RPMI7951 (cell line): ENCODE measurements around the gene KLHDC9. TPM values are rescaled to one million over a fixed set of nuclear protein-coding genes. Genes with fewer than 3 reads are reported as not detected.
A peak's percentile ranks its signal among the peaks of the same experiment; 100 is the strongest.

Source experiments
- DNase-seq: peaks from one replicate; pipeline ENCODE4 v3.0.0-alpha.2; 2012; ENCODE audit warnings: low read depth
- total RNA-seq: library from RNA; depleted of rRNA; stranded (reverse); fragments of >200 nt; shearing (Covaris generic); gene quantifications from 2 replicates; pipeline ENCODE4 v1.2.3, GENCODE V29; 2014

Gene KLHDC9
- total RNA-seq, 1 experiment from 2014 or later: not detected

DNA sequence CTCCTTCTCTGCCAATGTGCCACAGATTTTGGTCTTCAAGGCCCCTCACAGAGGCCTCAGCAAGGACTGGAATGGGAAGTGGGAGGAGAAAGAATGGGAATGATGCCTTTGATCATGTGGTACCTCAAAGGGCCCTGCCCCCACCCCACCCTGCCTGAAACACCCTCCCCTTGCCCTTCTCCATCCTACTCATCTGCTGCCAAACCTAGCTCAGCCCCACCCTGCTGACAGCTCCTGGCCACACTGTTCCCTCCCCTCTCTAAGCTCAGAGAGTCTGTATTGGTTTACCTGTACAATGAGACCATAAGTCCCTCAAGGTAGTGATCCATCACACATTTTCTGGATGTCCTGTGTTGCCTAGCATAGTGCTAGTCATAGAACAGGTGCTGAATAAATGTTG is 21.8 kb upstream of the KLHDC9 start:
- DNase-seq: no peak

DNA sequence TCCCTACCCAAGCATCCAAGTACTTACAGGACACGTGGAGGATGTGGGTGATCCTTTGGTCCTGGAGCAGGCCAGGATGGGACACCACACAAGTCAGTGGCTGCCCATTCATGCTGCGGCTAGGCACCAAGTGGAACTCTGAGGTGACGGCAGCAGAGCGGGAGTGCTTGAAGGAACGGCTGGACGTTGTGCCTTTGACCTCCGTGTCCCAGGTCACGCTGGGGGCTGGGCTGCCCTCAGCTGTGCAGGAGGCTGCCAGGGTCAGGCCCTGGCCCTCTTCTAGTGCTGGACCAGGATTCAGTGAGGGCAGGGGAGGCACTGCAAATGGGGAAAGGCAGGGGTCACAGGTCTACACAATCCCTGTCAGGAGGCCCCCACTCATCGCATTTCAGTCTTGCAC is 20.7 kb upstream of the KLHDC9 start:
- no peak for DNase-seq

DNA sequence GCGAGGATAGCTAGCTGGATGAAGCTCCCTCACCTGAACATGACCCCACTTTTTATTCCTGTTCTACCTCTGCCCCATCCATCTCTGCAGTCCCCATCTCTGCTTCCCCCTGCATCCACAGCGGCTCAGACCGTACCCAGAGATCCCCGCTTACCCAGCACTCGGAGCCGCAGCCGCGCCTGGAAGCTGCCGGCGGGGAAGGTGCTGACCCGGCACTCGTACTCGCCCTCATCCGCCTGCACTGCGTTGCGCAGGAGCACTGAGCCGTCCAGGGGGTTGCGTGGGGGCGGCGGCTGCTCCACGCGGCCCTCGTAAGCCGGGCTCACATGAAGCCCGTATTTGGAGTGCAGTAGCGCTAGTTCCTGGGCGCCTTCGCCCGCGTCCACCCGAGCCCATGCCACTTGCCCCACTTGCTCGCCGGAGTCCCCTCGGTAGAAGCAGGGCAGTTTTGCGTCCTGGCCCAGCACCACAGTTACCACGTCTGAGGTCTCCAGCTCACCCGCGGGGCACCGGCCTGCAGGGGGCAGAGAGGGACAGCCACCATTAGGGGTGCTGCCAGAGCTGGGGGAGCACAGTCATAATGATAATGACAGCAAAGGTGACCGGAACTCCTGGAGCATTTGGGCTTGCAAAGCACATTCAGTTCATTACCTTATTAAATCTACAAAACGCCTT is 18.6 kb upstream of the KLHDC9 start:
- no peak for DNase-seq

DNA sequence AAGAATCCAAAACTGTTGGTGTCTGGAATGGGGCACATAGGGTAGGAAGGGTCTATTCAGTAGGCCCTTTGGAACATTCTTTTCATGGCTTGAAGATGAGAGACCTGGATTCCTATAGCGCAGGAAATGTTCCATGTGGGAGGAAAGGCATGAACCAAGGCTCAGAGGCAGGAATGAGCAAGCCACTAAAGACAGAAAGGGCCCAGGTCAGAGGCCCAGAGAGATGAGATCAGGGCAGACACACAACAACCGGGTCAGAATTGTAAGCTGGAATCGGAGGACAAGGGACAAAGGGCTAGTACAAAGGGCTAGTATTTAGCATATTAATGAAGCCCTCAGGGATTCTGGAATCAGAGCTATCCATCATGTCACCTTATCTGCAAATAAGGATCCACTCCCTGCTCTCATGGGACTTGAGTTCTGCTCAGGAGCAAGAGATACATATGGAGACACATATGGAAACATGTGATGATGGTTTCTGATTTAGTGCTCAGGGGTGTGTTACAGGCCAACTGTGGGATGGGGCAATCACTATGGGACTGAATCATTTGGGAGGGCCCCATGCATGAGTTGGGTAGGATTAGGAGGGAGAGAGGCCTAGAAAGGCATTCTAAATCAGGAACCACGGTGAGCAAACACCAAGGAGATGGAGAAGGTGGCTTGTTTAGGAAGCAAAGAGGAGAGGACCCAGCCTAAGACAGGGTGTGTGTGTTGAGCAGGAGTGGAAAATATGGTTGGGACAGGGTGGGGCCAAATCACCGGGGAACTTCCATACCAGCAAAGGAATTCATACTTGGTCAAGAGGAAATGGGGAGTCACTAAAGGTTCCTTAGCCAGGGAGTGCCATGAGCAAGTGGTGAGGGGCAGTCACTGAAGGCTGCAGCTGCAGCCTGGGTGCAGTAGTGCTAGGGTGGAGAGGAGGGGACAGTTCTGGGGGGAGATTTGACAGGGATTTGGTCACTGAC is 17.4 kb upstream of the KLHDC9 start:
- no peak for DNase-seq

DNA sequence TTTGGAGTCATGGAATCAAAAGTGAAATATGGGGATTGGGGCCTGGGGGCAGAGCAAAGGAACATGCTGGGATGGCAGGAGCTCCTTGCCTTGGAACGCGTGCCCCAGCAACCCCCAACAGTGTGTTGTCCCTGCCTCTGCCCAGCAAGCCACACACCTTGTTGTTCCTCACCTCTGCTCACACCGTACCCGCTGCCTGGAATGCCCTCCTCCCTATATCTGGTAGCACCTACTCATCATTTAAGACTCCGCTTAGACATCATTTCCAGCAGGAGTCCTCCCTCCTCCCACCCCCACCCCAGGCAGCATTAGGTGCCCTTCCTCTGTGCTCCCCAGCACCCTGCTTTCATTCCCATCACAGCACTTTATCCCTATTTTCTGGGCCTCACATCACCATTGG is 16.6 kb upstream of the KLHDC9 start:
- no peak for DNase-seq

DNA sequence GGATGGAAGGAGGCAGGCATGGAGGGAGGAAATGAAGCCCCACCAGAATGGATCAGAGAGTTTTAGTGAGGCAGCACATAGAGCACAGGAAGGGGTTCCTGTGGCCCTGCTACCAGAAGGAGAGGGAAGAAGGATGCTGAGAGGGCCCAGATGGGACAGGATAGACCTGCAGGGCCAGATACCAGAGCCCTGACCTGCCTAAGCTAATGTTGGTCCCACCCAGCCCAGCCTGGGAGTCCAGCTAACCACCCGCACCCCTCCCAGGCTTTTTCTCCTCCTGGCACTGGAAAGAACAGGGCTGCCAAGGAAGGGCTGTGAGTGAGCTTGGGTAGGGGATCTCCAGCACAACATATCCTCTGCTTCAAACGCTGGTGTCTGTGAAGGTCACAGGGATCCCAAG is 15.7 kb upstream of the KLHDC9 start:
- DNase-seq: no peak

DNA sequence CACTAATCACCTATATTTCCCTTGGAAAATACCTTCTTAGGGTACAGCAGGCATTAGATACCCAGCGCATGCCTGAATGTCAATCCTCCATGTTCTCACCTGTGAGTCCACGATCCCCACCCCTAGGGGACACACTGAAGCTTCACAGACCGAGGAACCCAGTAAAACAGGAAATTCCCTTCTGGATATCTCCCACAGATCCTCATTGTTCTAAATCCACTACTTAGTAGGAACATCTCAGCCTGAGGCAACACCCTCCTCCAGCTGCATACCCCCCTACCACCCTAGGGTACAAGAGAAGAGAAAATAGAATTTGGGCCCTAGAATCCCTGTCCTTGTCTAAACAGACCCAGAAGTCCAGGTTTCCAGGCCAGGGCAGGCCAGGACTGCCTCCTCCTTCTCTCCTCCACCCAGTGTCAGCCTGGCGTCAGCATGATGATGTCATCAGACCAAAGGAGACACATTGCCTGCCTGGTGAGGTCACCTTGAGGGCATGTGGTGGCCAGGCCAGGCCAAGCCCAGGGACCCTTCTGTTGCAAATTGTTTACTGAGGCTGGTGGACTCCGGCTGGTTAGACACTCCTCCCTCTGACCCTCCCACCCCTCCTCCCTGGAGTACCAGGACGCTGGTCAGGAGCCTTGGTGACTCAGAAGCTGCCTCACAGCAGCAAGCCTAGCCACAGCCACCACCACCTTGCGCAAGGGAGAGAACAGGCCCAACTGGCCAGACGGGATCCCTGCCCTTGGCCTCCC is 15.0 kb upstream of the KLHDC9 start:
- DNase-seq: peak; percentile 92

DNA sequence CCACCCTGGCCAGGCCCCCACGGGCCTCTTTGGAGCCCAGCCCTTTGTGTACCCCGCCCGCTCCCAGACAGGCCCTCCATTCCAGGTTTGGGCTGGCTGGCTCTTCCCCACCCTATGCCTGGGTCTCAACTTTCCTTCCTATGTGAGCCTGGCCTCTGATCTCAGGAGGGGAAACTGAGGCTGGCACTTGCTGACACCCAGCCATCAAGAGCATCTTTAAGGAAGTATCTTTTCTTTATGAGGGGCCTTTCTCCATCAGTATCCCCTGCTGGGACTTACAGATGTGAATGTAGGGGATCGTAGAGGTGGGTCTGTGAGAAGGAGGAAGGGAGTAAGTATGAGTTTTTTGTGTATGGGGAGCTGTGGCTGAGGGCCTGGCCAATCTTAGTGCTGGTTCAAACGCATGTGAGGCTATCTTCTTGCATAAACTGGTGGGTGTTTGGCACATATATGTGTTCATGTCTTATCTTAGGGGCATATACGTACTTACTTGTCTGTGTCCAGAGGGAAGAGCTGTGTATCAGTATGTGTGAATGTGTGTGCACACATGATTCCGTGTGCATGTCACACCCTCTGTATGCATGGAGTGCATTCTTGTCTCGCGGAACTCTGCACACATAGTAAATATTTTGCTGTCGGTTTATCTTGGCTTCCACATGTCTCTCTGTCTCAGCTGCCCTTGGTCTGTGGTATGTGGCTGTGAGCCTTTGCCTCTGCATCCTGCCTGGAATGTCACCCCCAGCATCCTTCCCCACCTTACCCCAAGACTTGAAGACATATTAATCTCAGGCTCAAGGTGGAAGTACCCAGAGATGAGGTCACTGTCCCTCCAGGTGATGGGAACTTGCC is 14.2 kb upstream of the KLHDC9 start:
- DNase-seq: no peak

DNA sequence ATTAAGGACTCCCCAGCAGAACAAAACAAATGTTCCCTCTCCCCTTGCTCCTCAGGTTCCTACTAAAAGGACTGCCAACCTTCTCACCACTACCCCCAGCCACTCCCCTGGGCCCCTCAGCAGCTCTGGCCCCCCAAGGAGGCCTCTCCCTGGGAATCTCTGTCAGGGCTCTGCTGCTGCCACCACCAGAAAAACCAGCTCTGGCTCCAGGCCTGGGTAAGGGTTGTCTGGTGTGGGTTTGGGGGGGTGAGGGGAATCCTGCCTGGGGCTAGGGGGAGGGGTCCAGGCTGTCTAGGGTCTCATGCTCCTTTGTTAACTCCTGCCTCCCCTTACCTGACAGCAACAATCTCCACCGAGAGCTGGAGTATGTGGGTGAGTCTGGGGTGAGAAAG is 13.6 kb upstream of the KLHDC9 start:
- no peak for DNase-seq

DNA sequence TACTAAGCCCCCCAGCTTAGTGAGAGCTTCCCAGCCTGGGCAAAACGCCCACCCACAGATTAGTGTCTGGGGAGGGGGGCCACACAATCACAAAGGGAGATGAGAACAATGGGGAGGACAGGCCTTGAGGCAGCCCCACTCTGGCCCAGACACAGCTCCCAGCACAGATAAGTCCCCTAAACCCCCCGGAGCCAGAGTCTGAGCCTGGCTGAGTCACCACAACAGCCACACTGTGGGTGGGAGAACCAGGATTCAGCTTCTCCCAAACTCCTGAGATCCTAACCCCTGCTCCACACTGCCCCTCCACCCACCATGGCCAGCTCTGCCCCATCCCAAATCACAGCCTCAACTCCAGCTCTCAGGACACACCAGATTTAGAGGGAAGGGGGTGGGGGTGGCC is 13.0 kb upstream of the KLHDC9 start:
- peak; percentile 63 for DNase-seq

DNA sequence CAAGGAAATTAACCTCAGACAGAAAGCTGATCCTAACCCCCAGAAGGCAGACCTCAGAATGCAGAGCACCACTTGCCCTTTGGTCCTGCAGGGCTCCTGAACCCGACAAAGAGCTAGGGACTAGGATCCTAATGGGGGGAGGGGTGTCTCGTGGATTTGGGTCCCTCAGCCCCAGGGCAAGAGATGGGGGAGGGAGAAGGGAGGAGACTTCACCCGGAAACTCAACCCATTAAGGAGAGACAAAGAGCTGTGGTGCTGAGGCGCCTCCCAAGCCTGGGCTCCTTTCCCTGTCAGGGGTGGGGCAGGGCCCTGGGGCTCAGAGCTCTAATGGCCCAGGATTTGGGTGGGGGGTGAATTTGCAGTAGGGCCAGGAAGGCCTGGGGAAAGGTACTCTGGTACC is 11.7 kb upstream of the KLHDC9 start:
- no peak for DNase-seq

DNA sequence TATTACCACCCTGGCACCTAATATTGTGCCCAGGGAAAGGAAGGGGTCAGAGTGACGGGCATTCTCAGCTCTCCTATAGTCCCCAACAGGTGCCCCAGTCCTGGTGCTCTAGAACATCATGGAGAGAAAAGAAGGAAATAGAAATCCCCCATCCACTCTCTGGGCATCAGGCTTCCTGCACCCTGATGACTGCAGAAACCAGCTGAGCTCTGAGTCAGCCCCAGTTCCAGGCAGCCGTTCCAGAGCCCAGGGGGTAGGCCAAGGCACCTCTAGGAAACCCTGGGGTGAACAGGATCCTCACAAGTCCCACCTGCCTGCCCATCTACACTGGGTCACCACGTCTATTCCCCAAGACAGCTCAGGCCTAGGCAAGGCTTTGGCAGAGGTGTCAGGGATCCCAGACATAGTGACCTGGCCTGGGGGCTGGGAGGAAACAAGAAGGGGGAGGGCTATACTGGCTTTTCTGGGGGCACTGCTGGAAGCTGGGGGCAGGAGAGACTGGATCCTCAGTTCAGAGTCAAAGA is 9.5 kb upstream of the KLHDC9 start:
- no peak for DNase-seq

DNA sequence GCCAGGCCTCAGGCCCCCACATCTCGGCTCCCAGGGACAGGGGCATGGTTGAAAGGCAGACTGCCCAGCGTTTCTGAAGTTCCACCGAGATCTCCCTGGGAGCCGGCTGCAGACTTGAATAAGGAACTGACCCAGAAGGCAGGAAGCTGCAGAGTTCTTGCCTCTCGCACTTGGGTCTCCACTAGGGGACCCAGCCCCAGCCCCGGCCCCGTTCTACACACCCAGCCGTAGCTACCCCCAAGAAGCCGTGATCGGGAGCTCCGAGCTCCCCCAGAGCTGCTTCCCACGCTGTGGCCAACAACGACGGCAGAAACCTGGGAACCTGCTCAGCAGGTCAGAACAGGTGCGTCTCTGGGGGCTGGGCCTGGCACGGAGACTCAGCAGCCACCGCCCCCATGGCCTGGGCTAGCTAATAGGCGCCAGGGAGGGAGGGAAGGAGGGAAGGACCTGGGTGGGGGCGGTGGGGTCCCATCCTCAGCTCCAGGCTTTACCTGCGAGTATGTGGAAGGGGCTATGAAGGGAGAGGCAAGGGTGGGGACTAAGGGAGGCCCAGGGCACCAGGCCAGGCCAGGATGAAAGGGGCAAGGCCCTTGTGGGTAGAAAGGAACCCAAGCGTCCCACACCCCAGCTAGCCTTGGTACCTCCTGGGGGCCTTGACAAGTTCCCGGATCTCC is 8.8 kb upstream of the KLHDC9 start, which contains the start of gene NECTIN4:
NECTIN4 (minus strand) TSS at position 308 of the 674 bp plus-strand sequence; CDS start at position 46, 262 bp downstream.
- no peak for DNase-seq

DNA sequence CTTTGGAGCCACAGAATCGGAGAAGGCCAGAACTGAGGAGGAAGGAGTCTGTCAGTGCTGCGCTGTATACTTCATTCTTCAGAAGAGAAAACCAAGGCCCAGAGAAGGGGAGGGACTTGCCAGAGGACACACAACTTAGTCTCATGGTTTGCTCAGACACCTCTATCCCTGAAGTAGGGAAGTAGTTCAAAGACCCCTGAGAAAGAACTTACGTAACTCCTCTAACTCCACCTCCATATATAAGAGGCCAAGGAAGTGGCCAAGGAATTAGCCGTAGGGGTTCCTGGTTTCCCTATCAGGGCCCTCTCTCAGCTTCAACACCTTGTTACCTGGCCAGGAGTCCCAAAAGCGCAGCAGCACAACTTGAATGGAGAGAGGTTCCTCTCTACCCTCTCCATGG is 8.2 kb upstream of the KLHDC9 start:
- DNase-seq: no peak

DNA sequence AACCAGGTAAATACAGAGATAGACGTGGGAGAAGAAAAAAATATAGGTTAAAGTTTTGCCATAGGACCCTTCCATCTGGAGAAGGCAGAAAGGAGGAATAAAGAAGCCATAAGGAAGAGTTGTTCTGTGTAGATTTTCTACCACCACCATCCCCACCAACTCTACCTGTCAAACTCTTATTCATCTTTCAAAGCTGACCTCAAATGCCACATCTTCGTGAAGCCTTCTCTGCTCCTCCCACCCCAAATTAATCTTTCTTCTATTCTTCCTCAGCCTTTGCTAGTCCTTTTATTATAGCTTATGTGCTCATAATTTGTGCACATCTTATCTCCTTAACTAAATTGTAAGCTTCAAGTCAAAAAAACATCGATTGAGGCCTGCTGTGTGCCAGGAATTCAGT is 7.5 kb upstream of the KLHDC9 start:
- no peak for DNase-seq

DNA sequence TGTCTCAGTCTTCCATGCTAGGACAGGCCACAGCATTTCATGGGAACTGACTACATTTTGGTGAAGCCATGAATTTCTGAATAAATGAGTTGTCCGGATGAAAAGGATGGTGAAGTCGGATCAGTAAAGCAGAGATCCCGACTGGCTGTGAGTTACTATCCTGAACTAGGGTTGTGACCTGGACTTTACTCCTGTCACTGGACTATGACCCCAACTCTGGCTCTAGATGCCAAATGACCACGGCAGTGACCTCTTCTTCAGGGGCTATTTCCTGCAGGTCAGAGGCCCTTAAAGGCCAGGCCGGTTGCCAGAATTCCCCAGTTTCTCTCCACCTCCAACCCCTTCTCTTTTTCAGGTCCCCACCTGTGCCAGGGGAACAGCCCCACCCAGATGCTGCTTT is 7.1 kb upstream of the KLHDC9 start:
- no peak for DNase-seq

DNA sequence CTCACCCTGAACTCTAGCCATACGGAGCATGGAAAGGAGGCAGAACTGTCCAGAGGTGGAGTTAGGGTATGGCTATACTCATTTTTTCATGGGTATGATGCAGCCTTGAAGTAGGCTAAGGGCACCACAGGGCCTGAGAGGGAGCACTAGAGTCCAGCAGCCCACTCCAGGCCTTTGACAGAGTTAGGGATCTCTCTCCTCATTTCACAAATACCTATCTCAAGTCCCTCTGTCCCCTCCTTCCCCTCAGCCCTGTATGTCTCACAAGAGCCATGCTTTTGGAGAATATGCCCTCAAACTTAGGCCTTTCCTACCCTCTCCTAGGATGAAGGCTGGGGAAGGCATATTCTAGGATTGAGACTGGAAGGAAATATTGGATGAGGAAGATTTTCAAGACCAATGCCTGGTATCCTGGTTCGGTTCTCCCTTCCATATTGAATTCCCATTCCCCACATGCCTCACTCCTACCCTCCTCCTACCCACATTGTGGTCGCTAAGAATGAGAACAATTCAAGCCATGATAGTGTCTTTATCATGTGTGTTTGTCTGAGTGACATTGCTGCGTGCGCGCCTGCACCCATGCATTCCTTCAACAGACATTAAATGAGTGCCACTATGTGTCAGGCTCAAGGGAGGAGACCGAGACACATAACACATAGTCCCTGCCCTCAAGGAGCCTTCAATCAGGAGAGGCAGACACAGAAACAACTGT is 6.2 kb upstream of the KLHDC9 start:
- DNase-seq: no peak

DNA sequence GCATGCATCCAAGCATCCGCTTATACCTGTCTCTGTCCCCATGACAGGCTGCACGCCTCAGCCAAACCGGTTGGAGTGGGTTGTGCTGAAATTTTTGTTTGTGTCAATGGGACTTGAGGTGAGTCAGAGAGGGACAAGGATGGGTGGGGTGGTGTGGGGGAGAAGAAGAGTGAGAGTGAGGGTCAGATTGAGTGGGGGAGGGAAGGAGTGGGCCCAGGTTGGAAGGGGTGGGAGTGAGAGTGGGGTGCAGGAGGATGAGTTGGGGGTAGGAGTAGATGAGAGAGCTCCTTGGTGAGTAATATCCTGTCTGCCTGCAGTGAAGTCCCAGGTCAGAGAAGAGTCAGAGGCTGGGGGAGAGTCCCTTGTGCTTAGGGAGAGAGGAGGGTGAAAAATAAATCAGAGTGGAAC is 5.5 kb upstream of the KLHDC9 start:
- DNase-seq: peak; percentile 40

DNA sequence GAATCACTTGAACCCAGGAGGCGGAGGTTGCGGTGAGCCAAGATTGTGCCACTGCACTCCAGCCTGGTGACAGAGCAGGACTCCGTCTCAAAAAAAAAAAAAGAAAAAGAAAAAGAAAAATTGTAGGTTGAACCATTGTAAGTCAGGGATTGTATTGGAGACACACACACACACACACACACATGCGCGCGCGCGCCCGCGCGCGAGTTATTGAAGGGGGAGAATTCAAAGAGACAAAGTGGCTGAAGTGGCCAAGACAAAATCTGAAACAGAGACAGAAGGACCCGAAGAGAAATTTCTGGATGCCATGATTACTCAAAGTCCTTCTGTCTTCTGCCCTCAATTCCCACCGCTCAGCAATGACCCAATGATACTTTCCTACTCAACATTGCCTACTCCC is 3.7 kb upstream of the KLHDC9 start:
- no peak for DNase-seq

DNA sequence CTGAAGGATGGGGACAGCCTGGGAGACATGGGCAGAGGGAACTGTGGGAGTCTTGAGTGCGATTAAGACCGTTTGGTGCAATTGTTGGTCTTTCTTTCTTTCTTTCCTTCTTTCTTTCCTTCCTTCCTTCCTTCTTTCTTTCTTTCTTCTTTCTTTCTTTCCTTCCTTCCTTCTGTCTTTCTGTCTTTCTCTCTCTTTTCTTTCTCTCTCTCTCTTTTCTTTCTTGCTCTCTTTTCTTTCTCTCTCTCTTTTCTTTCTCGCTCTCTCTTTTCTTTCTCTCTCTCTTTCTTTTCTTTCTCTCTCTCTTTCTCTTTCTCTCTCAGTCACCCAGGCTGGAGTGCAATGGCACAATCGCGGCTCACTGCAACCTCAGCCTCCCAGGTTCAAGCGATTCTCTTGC is 2.9 kb upstream of the KLHDC9 start:
- no peak for DNase-seq
